ENCODE results near the gene GJE1.

The GJE1 gene

GRCh38 chr6:142167071-142167470, 34.3 kb downstream of the GJE1 start:
- DNase-seq: no peak

GRCh38 chr6:142167486-142167885, 34.8 kb downstream of the GJE1 start:
- no peak for DNase-seq

- no peak for DNase-seq
Measured at GRCh38 chr6:142171351-142171750, 38.6 kb downstream of the GJE1 start.

GRCh38 chr6:142172758-142173157, 40.0 kb downstream of the GJE1 start:
- DNase-seq: no peak

- DNase-seq: no peak
Measured at GRCh38 chr6:142173980-142174379, 41.3 kb downstream of the GJE1 start.

- no peak for DNase-seq
Measured at GRCh38 chr6:142174703-142175102, 42.0 kb downstream of the GJE1 start.

GRCh38 chr6:142178129-142178528, 45.4 kb downstream of the GJE1 start:
- no peak for DNase-seq

- DNase-seq: no peak
Measured at GRCh38 chr6:142182004-142182403, 49.3 kb downstream of the GJE1 start.

- no peak for DNase-seq
Measured at GRCh38 chr6:142183351-142183750, 50.6 kb downstream of the GJE1 start.

- DNase-seq: no peak
Measured at GRCh38 chr6:142184307-142184706, 51.6 kb downstream of the GJE1 start.
